K562 (cell line): ENCODE data around the gene CUL9. TPM values are rescaled to one million over a fixed set of nuclear protein-coding genes. Genes with fewer than 3 reads are reported as not detected.

Experiments used
- CBFB ChIP-seq: sonication (generic); formaldehyde crosslinking; IDR thresholded peaks from 2 replicates; pipeline ENCODE4 v1.4.0; 2020; ENCODE audit warnings: mild to moderate bottlenecking, missing genetic modification reagents
- DMBX1 ChIP-seq: fragments of 250-450 bp; sonication (Bioruptor Pico); IDR thresholded peaks from 2 replicates; pipeline ENCODE4 v1.8.0; 2022; ENCODE audit warnings: inconsistent platforms, mild to moderate bottlenecking, moderate library complexity, borderline replicate concordance
- DNMT1 ChIP-seq: fragments of 450-650 bp; IDR thresholded peaks from 2 replicates; pipeline ENCODE4 v1.6.1; 2016; ENCODE audit warnings: antibody characterized with exemption, mild to moderate bottlenecking
- ELF4 ChIP-seq: fragments of 450-650 bp; formaldehyde crosslinking; IDR thresholded peaks from 2 replicates; pipeline ENCODE4 v1.4.0; 2022; ENCODE audit warnings: missing genetic modification characterization
- ETS2 ChIP-seq: IDR thresholded peaks from 2 replicates; pipeline ENCODE4 v1.6.1; 2016; ENCODE audit warnings: borderline replicate concordance, missing genetic modification characterization, mild to moderate bottlenecking, moderate library complexity, missing compliant biosample characterization; ENCODE audit not compliant: poor library complexity, severe bottlenecking
- ETV6 ChIP-seq, 3 experiments: fragments of 150-350 bp in 1 of 3; sonication (generic) in 1 of 3; formaldehyde crosslinking in 1 of 3; IDR thresholded peaks; 2 replicates each; pipeline versions ENCODE4 v1.6.1 to v1.8.0; 2014 to 2022; ENCODE audit warnings: borderline replicate concordance in 2 of 3, low read depth in 2 of 3, antibody characterized with exemption in 1 of 3, low read length in 1 of 3, mild to moderate bottlenecking in 1 of 3, missing genetic modification reagents in 1 of 3
- GATAD2B ChIP-seq: fragments of 450-650 bp; IDR thresholded peaks from 2 replicates; pipeline ENCODE4 v1.6.1; 2017; ENCODE audit warnings: mild to moderate bottlenecking, borderline replicate concordance
- HDAC3 ChIP-seq: fragments of 450-650 bp; IDR thresholded peaks from 2 replicates; pipeline ENCODE4 v1.6.1; 2018; ENCODE audit warnings: borderline replicate concordance, mild to moderate bottlenecking, moderate library complexity; ENCODE audit not compliant: partially characterized antibody
- LARP7 ChIP-seq: fragments of 450-650 bp; IDR thresholded peaks from 2 replicates; pipeline ENCODE4 v1.6.1; 2016
- MAFK ChIP-seq: IDR thresholded peaks from 2 replicates; pipeline ENCODE4 v1.6.1; 2011; ENCODE audit warnings: low read length, improper control_type of control experiment
- MEF2D ChIP-seq: conservative IDR thresholded peaks from 2 replicates; pipeline ENCODE4 v1.6.1; 2016; ENCODE audit warnings: low read depth, missing genetic modification characterization, missing compliant biosample characterization
- MLX ChIP-seq, 2 experiments: fragments of 450-650 bp in 1 of 2; sonication (generic) in 1 of 2; formaldehyde crosslinking; conservative IDR thresholded peaks; 2 replicates each; pipeline versions ENCODE4 v1.4.0 to v1.8.1; 2020 to 2022; ENCODE audit warnings: mild to moderate bottlenecking in 1 of 2, missing genetic modification reagents in 1 of 2
- NR1H2 ChIP-seq: sonication (generic); formaldehyde crosslinking; IDR thresholded peaks from 2 replicates; pipeline ENCODE4 v1.4.0; 2020; ENCODE audit warnings: mild to moderate bottlenecking, missing genetic modification reagents
- PHB ChIP-seq: fragments of 250-450 bp; sonication (Bioruptor Pico); IDR thresholded peaks from 2 replicates; pipeline ENCODE4 v1.5.0; 2021
- PRMT5 ChIP-seq: sonication (generic); formaldehyde crosslinking; IDR thresholded peaks from 2 replicates; pipeline ENCODE4 v1.5.0; 2020; ENCODE audit warnings: missing genetic modification reagents
- RNF2 ChIP-seq: sonication (generic); IDR thresholded peaks from 2 replicates; pipeline ENCODE4 v1.6.1; 2016
- SUPT5H ChIP-seq: fragments of 450-650 bp; IDR thresholded peaks from 2 replicates; pipeline ENCODE4 v1.6.1; 2016
- YY1 ChIP-seq, 3 experiments: IDR thresholded peaks; 2 replicates each; pipeline ENCODE4 v1.6.1; 2011; ENCODE audit warnings: low read length in 2 of 3, mild to moderate bottlenecking in 2 of 3, moderate library complexity in 2 of 3, borderline replicate concordance in 1 of 3, control low read depth in 1 of 3, low read depth in 1 of 3; ENCODE audit not compliant: insufficient read depth in 3 of 3, insufficient replicate concordance in 2 of 3, control insufficient read depth in 1 of 3, insufficient read length in 1 of 3; ENCODE audit errors: extremely low read depth in 1 of 3
- ZNF263 ChIP-seq: sonication (generic); formaldehyde crosslinking; IDR thresholded peaks from 2 replicates; pipeline ENCODE4 v1.8.0; 2022; ENCODE audit warnings: mild to moderate bottlenecking, missing genetic modification reagents, borderline replicate concordance
- ZNF644 ChIP-seq: fragments of 200-800 bp; sonication (Bioruptor generic); IDR thresholded peaks from 2 replicates; pipeline ENCODE4 v1.6.1; 2016; ENCODE audit warnings: low read depth, missing genetic modification characterization, missing compliant biosample characterization
- ZNF696 ChIP-seq: fragments of 250-450 bp; sonication (Bioruptor Pico); conservative IDR thresholded peaks from 2 replicates; pipeline ENCODE4 v1.4.0; 2020; ENCODE audit warnings: mild to moderate bottlenecking, moderate library complexity
- ZNF707 ChIP-seq: fragments of 250-450 bp; sonication (Bioruptor Pico); conservative IDR thresholded peaks from 2 replicates; pipeline ENCODE4 v1.8.0; 2022; ENCODE audit warnings: inconsistent platforms, mild to moderate bottlenecking, moderate library complexity
- polyA plus RNA-seq, 8 experiments: library from polyadenylated mRNA; depleted of rRNA in 4 of 8; stranded (reverse) in 5 of 8; unstranded in 3 of 8; fragments of >200 nt; fragmentation: Nextera tagmentation in 2 of 8; fragmentation: Illumina TruSeq in 1 of 8; extraction: Ambion mirVana in 2 of 8; extraction: Trizol in 1 of 8; gene quantifications; 2 replicates each; pipeline versions ENCODE4 v1.2.1 to v1.2.3, GENCODE V29; 2011 to 2014; ENCODE audit warnings: inconsistent platforms in 1 of 8, missing spikeins in 1 of 8
- total RNA-seq, 7 experiments: library from RNA; depleted of rRNA in 6 of 7; stranded (reverse); fragments of >200 nt in 6 of 7; fragmentation: Illumina TruSeq in 2 of 7; extraction: Trizol in 2 of 7; gene quantifications; 2 replicates each; pipeline versions ENCODE4 v1.2.1 to v1.2.3, GENCODE V29; 2011 to 2021; ENCODE audit warnings: low replicate concordance in 1 of 7

CUL9 gene
- total and polyA plus RNA-seq, 9 of the 15 experiments (the other 6 are each of a cell fraction or from before 2014, with no cell fraction given) = 0.50 to 20.7 (median 6.6) TPM

DNA sequence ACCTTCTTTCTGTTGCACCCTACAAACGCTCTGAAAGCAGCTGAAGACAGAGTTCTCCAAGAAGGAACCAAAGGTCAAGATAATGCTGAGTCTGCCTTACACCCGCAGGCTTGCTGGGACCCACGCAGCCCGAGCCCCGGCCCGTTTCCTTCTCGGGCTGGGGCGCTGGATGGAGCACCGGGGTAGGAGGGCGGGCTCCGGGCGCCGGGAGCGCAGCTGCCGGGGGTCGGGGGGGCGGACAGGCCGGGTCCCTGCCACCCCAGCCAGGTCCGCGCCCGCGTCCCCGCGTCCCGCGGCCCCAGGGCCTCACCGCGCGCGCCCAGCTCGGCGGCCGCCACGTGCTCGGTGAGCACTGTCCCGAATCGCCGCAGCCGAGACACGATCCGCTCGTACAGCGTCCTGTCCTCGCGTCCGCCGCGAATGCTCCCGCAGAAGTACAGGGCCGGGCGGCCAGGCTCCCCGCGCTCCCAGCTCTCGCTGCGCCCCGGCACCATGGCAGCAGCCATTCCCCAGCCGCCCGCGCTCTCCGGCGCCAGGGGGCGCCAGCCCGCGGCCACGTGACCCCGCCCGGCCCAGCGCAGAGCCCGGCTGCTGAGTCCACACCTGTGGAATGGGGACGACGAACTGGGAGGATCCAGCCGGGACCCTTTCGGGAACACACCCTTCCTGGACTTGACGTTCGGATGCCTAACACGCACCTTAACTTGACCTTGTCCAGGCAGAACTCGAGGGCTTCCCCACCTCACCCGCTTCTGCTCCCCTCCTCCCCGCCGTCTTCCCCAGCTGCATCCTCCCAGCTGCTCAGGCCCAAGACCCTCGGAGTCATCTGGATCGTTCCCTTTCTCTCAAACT is 47.2 kb downstream of the CUL9 start, which contains the start of gene DNPH1 (continued):
- TF ChIP-seq ETS2 (tag) (no peak), ZNF707 (CRISPR knock-in tag) (no peak), MAFK (peak; percentile 55; the same call in 1 of the 2 replicates), ELF4 (no peak; the same call in 1 of the 2 replicates), NR1H2 (CRISPR knock-in tag) (0 out of 2 replicates have a peak, but pooled peaks have one; percentile 79), LARP7 (no peak), ZNF644 (tag) (peak; percentile 38; the same call in 1 of the 2 replicates), ETV6 (IDR thresholded peaks at IDR 0.05; ENCODE audit: borderline replicate concordance in 1 of 2, low read depth in 2 of 2, low read length in 1 of 2) (no peak), ETV6 (CRISPR knock-in tag; IDR thresholded peaks at IDR 0.05; ENCODE audit: borderline replicate concordance) (0 out of 2 replicates have a peak, but pooled peaks have one; percentile 95), PRMT5 (CRISPR knock-in tag) (no peak), MEF2D (tag) (no peak), YY1 (IDR thresholded peaks at IDR 0.05; ENCODE audit: borderline replicate concordance in 1 of 3, control insufficient read depth in 1 of 3, extremely low read depth in 1 of 3, insufficient read depth in 3 of 3, insufficient read length in 1 of 3, insufficient replicate concordance in 2 of 3, low read depth in 1 of 3, low read length in 2 of 3) (peak; percentile 83 to 97 (median 94)), CBFB (CRISPR knock-in tag) (no peak; the same call in 1 of the 2 replicates), ZNF696 (CRISPR knock-in tag) (no peak), MLX (CRISPR knock-in tag; conservative IDR thresholded peaks at IDR 0.05) (peak in 1 of 2 experiments; percentile 96; a peak in 2 of 4 replicates), SUPT5H (peak; percentile 69), RNF2 (peak; percentile 57; the same call in 1 of the 2 replicates), DMBX1 (CRISPR knock-in tag) (peak; percentile 79; the same call in 1 of the 2 replicates), PHB (0 out of 2 replicates have a peak, but pooled peaks have one; percentile 17), ZNF263 (CRISPR knock-in tag) (peak; percentile 94), HDAC3 (no peak), DNMT1 (no peak), GATAD2B (peak; percentile 80; the same call in 1 of the 2 replicates)
